Lung (tissue), 12 donors: ENCODE measurements around the gene ATMIN. TPM values are rescaled to one million over a fixed set of nuclear protein-coding genes. Genes with fewer than 3 reads are reported as not detected.

Source experiments
- ATAC-seq: fragments of 200-7000 bp; cut with Tn5 transposase; one replicate; pipeline ENCODE4 v1.9.1; 2020; ENCODE audit warnings: moderate number of reproducible peaks; ENCODE audit not compliant: insufficient read depth, low FRiP score
- DNase-seq, 3 donors: peaks; one replicate each; pipeline ENCODE4 v3.0.0-alpha.2; 2013 to 2017
- H3K27ac ChIP-seq, 2 donors: one replicate each; pipeline ENCODE4 v1.5.1; 2013; ENCODE audit warnings: mild to moderate bottlenecking in 2 of 2, moderate library complexity in 2 of 2, control low read depth in 1 of 2, inconsistent platforms in 1 of 2, low read depth in 1 of 2, low read length in 1 of 2
- H3K27me3 ChIP-seq, 3 donors: one replicate each; pipeline ENCODE4 v1.5.1; 2013; ENCODE audit warnings: low read length in 2 of 3; ENCODE audit not compliant: control insufficient read depth in 3 of 3, insufficient read depth in 3 of 3
- H3K36me3 ChIP-seq, 4 donors: one replicate each; pipeline ENCODE4 v1.5.1; 2013; ENCODE audit warnings: low read length in 4 of 4, mild to moderate bottlenecking in 1 of 4, moderate library complexity in 1 of 4; ENCODE audit not compliant: control insufficient read depth in 4 of 4, insufficient read depth in 4 of 4
- H3K4me1 ChIP-seq, 5 donors: one replicate each; pipeline ENCODE4 v1.5.1; 2013; ENCODE audit warnings: low read length in 5 of 5, mild to moderate bottlenecking in 2 of 5, moderate library complexity in 1 of 5; ENCODE audit not compliant: control insufficient read depth in 5 of 5, insufficient read depth in 5 of 5
- H3K4me3 ChIP-seq: one replicate; pipeline ENCODE4 v1.5.1; 2013; ENCODE audit warnings: mild to moderate bottlenecking, control low read depth, moderate library complexity
- H3K9ac ChIP-seq, 2 donors: one replicate each; pipeline ENCODE4 v1.5.1; 2013; ENCODE audit warnings: low read length in 2 of 2, control low read depth in 1 of 2; ENCODE audit not compliant: insufficient read depth in 1 of 2
- H3K9me3 ChIP-seq, 4 donors: one replicate each; pipeline ENCODE4 v1.5.1; 2013; ENCODE audit warnings: low read length in 3 of 4, mild to moderate bottlenecking in 1 of 4, moderate library complexity in 1 of 4; ENCODE audit not compliant: control insufficient read depth in 4 of 4, insufficient read depth in 3 of 4
- CTCF ChIP-seq: IDR thresholded peaks from 2 replicates; pipeline ENCODE4 v1.5.1; 2012; ENCODE audit warnings: mild to moderate bottlenecking; ENCODE audit errors: control extremely low read depth, extremely low read depth
- WGBS, 2 donors: extraction: QIAGEN DNeasy Blood & Tissue Kit; methylation state at CpG; one replicate each; pipeline ENCODE4 v1.1.7; 2013; 5-methylcytosine and 5-hydroxymethylcytosine counted together
- polyA plus RNA-seq, 2 donors: library from polyadenylated mRNA; stranded (reverse); fragments of 200-250 nt; gene quantifications; one replicate each; pipeline ENCODE4 v1.2.1, GENCODE V29; 2013
- total RNA-seq, 2 donors: library from RNA; depleted of rRNA in 1 of 2; stranded (reverse); fragments of >200 nt in 1 of 2; gene quantifications; one replicate each; pipeline ENCODE4 v1.2.1, GENCODE V29; 2014 to 2021
- donor health status: control.
- donor health status: control.
- donor health status: Bipolar disorder and iron deficiency.
- donor health status: healthy.
- donor health status: DM: yes; HTN: yes; CAD: no.

ATMIN gene
- total and polyA plus RNA-seq, 4 donors, result 11.6 to 28.8 (median 19.1) TPM

GRCh38 chr16:81077076-81077940 is 41.7 kb downstream of the ATMIN start, which contains the start of gene C16orf46:
C16orf46 (minus strand) TSS chr16:81077238; CDS start chr16:81063955, 13,283 bp downstream.
- no peaks in the 10 kb centered on the region for H3K27me3 ChIP-seq
- H3K9ac ChIP-seq, result peak within 1 kb of the TSS; percentile 92 to 98
- no peaks in the 10 kb centered on the region for H3K9me3 ChIP-seq
- peak; percentile 98 to 99 (median 98) for DNase-seq
- no peak for TF ChIP-seq CTCF
- peak; percentile 97 for ATAC-seq
- 11% methylated on average over 54 to 59 of the region's 59 CpGs for WGBS, 2 donors
- H3K27ac ChIP-seq, result peak within 1 kb of the TSS; percentile 90 to 97
- H3K4me3 ChIP-seq, result peak within 1 kb of the TSS; percentile 68
- H3K4me1 ChIP-seq, result peaks cover 0 to 7% (median 0%) of the 10 kb centered on the region in 5 donors
- H3K36me3 ChIP-seq, result no peaks in the 10 kb centered on the region

GRCh38 chr16:81080233-81080632 is 44.6 kb downstream of the ATMIN start:
- Histone ChIP-seq H3K9me3 (no peaks in the 10 kb centered on the region), H3K4me3 (no peak overlapping the region), H3K36me3 (peaks cover 0 to 2% (median 0%) of the 10 kb centered on the region in 4 donors), H3K27ac (no peak overlapping the region), H3K9ac (peak overlapping the region in 1 of 2 donors; percentile 19), H3K4me1 (peaks cover 0 to 7% (median 0%) of the 10 kb centered on the region in 5 donors), H3K27me3 (no peaks in the 10 kb centered on the region)
- peak in 2 of 3 donors; percentile 18 to 67 for DNase-seq
- 89 to 100% methylated on average over 1 of the region's 1 CpG for WGBS, 2 donors
- no peak for TF ChIP-seq CTCF
- ATAC-seq, result no peak

- Histone ChIP-seq H3K9ac (no peak overlapping the region), H3K27ac (no peak overlapping the region), H3K4me1 (peaks cover 0 to 7% (median 0%) of the 10 kb centered on the region in 5 donors), H3K36me3 (peaks cover 0 to 4% (median 1%) of the 10 kb centered on the region in 4 donors), H3K27me3 (no peaks in the 10 kb centered on the region), H3K9me3 (no peaks in the 10 kb centered on the region), H3K4me3 (no peak overlapping the region)
- no peak for TF ChIP-seq CTCF
- DNase-seq (no peak), ATAC-seq (no peak)
- 95 to 96% methylated on average over 4 of the region's 4 CpGs for WGBS, 2 donors
Observed at GRCh38 chr16:81081014-81081413, 45.4 kb downstream of the ATMIN start.
